ENCODE measurements around the gene MYH6.

DNA sequence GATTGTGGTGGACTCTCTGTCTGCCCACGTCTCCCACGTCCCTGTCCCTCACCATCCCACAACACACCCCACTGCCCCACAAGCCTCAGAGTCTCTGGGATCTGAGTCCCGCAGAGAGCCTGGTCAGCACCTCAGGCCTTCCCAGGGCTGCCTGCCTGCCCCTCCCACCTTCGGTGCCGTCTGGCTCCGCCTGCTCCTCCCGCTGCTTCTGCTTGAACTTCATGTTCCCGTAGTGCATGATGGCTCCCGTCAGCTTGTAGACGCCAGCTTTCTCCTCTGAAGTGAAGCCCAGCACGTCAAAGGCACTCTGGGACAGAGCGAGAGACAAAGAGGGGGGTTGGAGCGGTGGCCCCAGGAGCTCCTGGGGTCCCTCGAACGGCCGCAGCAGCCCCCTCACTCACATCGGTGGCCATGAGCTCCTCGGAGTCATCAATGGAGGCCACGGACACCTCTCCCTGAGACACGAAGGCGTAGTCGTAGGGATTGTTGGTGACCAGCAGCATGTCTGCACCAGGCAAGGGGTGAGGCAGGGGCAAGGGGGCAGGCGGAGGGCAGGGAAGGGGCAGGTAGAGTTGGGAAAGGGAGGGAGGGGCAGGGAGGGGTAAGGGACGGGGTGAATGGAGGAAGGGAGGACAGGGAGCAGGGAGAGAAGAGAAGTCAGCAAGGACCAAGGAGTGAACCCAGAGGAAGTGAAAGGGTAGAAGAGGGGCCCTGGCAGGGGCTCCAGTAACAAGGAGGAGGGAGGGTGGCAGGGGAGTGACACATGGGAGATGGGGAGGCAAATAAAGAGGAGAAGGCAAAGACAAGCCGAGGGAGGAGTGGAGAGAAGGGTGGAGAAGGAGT, 5.6 kb downstream of the MYH6 start:
- TF ChIP-seq, protein P1, sequence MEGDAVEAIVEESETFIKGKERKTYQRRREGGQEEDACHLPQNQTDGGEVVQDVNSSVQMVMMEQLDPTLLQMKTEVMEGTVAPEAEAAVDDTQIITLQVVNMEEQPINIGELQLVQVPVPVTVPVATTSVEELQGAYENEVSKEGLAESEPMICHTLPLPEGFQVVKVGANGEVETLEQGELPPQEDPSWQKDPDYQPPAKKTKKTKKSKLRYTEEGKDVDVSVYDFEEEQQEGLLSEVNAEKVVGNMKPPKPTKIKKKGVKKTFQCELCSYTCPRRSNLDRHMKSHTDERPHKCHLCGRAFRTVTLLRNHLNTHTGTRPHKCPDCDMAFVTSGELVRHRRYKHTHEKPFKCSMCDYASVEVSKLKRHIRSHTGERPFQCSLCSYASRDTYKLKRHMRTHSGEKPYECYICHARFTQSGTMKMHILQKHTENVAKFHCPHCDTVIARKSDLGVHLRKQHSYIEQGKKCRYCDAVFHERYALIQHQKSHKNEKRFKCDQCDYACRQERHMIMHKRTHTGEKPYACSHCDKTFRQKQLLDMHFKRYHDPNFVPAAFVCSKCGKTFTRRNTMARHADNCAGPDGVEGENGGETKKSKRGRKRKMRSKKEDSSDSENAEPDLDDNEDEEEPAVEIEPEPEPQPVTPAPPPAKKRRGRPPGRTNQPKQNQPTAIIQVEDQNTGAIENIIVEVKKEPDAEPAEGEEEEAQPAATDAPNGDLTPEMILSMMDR (conservative IDR thresholded peaks at IDR 0.05 in 1 of 2, IDR thresholded peaks at IDR 0.05 in 1 of 2; ENCODE audit: low read depth in 1 of 2, low read length in 2 of 2): no peak
- TF ChIP-seq EZH2 (IDR thresholded peaks at IDR 0.05; ENCODE audit: low read length, missing control alignments): no peak
